GM18951 (cell line): ENCODE data around the gene DGKB.

Experiments used
- POLR2A ChIP-seq: IDR thresholded peaks from 4 replicates; pipeline ENCODE4 v1.6.1; 2011; ENCODE audit warnings: mild to moderate bottlenecking; ENCODE audit not compliant: insufficient read length, insufficient read depth; ENCODE audit errors: extremely low read depth
- in situ Hi-C: fragments of 300-500 bp; cut with MboI; formaldehyde crosslinking; loops from one replicate; pipeline ENCODE4 v1.12.0; 2022; ENCODE audit warnings: low sequenced_read_pairs, mixed read lengths, inconsistent platforms; ENCODE audit not compliant: unreplicated experiment

DGKB gene

DNA sequence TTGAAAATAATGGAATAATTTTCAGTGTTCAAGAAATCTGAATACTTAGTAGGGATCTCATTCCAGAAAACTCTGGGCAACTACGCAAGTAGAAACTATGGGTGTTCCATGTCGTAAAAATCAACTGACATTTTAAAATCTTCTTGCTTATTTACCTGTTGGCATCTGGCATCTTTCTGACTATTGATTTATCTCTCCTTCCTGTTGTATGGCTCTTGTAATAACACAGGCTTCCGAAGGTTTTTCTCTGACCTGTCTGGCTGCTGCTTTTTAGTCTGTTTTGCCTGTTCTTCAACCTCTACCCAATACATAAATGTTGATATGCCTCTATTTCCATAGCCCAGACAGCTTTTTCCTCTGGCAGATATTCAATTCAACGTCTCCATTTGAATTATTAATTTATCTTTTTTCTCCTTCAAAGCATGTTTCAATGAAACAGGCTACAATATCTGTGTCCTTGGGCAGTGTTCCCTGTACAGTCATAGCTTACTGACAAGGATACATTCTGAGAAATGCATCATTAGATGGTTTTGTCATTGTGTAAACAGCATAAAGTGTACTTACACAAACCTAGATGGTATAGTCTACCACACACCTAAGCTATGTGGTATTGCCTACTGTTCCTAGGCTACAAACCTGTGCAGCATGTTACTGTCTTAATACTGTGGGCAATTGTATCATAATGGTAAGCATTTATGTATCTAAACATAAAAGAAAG, 807.2 kb downstream of the DGKB start:
- in situ Hi-C loops: no loop called here
- no peak for TF ChIP-seq POLR2A
